Neutrophil (primary cell): ENCODE measurements around the gene ENOX1.

ENCODE experiments used
- H3K27ac ChIP-seq: fragments of 200-600 bp; sonication (generic); 2 replicates; pipeline ENCODE4 v1.5.1; 2016; ENCODE audit warnings: mild to moderate bottlenecking, moderate library complexity
- H3K27me3 ChIP-seq: fragments of 200-600 bp; sonication (generic); 2 replicates; pipeline ENCODE4 v1.6.0; 2016; ENCODE audit warnings: mild to moderate bottlenecking
- H3K36me3 ChIP-seq: fragments of 200-600 bp; sonication (generic); 2 replicates; pipeline ENCODE4 v1.5.1; 2017
- H3K4me1 ChIP-seq, 2 experiments: fragments of 200-600 bp in 1 of 2; sonication (generic) in 1 of 2; 1 replicate in 1 of 2; 2 replicates in 1 of 2; pipeline versions ENCODE4 v1.5.1 to v1.6.1; 2013 to 2016; ENCODE audit warnings: low read depth in 1 of 2, low read length in 1 of 2, mild to moderate bottlenecking in 1 of 2, moderate library complexity in 1 of 2; ENCODE audit not compliant: control insufficient read depth in 1 of 2, insufficient read depth in 1 of 2
- H3K4me3 ChIP-seq, 2 experiments: fragments of 200-600 bp in 1 of 2; sonication (generic) in 1 of 2; 1 replicate in 1 of 2; 2 replicates in 1 of 2; pipeline ENCODE4 v1.5.1; 2013 to 2016; ENCODE audit warnings: low read depth in 1 of 2, low read length in 1 of 2, mild to moderate bottlenecking in 1 of 2, moderate library complexity in 1 of 2
- H3K9me3 ChIP-seq: fragments of 200-600 bp; sonication (generic); 2 replicates; pipeline ENCODE4 v1.5.1; 2016
- TF ChIP-seq, protein P1 (sequence below): fragments of 200-600 bp; sonication (generic); IDR thresholded peaks from 2 replicates; pipeline ENCODE4 v1.5.1; 2016; ENCODE audit warnings: antibody characterized with exemption

ENOX1 gene

DNA sequence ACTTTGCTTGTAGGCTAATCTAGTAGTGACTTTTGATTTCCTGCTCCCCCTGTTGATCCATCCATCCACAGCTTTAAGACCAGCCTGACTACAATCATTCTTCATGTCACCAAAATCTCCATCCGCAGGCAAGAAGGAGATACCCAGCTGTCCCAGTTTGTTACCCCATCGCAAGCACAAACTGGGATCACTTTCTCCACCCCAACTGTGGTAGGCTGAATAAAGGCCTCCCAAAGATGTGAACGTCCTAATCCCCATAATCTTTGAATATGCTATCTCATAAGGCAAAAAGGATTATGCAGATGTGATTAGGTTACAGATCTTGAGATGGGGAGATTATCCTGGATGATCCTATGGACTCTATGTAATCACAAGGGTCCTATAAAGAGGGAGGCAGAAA, 202.0 kb downstream of the ENOX1 start:
- H3K36me3 ChIP-seq = no peaks in the 10 kb centered on the region
- no peaks in the 10 kb centered on the region for H3K4me1 ChIP-seq
- H3K9me3 ChIP-seq = no peaks in the 10 kb centered on the region
- H3K27me3 ChIP-seq = no peaks in the 10 kb centered on the region
- TF ChIP-seq, protein P1, sequence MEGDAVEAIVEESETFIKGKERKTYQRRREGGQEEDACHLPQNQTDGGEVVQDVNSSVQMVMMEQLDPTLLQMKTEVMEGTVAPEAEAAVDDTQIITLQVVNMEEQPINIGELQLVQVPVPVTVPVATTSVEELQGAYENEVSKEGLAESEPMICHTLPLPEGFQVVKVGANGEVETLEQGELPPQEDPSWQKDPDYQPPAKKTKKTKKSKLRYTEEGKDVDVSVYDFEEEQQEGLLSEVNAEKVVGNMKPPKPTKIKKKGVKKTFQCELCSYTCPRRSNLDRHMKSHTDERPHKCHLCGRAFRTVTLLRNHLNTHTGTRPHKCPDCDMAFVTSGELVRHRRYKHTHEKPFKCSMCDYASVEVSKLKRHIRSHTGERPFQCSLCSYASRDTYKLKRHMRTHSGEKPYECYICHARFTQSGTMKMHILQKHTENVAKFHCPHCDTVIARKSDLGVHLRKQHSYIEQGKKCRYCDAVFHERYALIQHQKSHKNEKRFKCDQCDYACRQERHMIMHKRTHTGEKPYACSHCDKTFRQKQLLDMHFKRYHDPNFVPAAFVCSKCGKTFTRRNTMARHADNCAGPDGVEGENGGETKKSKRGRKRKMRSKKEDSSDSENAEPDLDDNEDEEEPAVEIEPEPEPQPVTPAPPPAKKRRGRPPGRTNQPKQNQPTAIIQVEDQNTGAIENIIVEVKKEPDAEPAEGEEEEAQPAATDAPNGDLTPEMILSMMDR = no peak
- H3K4me3 ChIP-seq = no peak overlapping the region
- no peak overlapping the region for H3K27ac ChIP-seq

DNA sequence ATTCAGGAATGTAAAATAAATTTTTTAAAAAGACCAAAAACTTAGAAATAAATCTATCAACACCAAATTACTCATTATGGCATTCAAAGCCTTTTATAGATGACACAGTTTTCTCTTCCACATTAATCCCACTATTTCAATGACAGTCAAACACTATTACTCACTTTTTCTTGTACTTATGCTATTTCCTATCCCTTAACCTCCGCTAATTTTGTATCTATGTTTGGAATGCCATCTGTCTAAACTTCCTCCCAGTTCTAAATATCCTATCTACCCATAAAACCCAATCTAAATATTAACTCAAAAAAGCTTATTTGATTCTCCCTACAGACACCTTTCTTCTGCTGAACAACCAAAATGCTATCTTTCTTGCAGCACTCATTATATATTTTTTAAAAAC, 203.5 kb downstream of the ENOX1 start:
- TF ChIP-seq, protein P1 = no peak
- no peak overlapping the region for H3K4me3 ChIP-seq
- H3K27me3 ChIP-seq = no peaks in the 10 kb centered on the region
- no peak overlapping the region for H3K27ac ChIP-seq
- no peaks in the 10 kb centered on the region for H3K36me3 ChIP-seq
- H3K4me1 ChIP-seq = no peaks in the 10 kb centered on the region
- H3K9me3 ChIP-seq = no peaks in the 10 kb centered on the region

DNA sequence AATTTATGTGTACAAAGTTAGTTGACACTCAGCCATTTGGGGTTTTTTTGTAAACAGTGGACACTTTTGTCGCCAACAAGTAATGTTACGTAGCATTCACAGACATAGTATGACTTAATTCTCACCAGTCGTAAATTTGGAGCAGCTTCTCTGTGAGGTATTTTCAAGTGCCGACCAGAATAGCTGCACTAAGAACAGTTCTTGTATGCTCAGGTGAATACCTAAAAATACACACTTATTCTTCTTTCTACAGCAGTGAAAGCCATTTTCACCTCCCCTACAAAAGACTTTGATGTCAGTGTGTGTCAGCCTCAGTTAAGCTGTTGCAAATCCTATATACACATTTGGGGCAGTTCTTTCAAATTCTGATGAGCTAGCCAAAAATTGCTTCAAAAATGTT, 206.5 kb downstream of the ENOX1 start:
- TF ChIP-seq, protein P1 = no peak
- Histone ChIP-seq H3K27me3 (no peaks in the 10 kb centered on the region), H3K9me3 (no peaks in the 10 kb centered on the region), H3K4me1 (no peaks in the 10 kb centered on the region), H3K27ac (no peak overlapping the region), H3K4me3 (no peak overlapping the region), H3K36me3 (no peaks in the 10 kb centered on the region)

DNA sequence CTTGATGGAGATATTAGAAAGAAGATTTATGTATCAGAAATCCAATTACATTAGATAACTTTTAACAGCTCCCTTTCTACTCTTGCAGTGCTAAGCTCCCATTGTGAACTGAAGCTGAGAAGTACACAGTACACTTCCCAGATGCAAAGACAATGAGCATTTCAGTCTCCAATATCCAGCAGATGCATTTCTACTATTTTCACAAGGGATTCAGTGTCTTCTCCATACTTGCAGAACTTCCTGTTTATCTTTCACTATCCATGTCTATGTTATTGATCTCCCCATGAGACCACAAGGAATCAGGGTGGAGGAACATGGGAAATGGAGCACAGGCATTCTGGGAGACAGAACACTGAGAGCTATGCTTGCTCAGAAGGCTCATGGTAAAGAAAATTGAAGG, 207.5 kb downstream of the ENOX1 start:
- Histone ChIP-seq H3K27ac (no peak overlapping the region), H3K9me3 (no peaks in the 10 kb centered on the region), H3K27me3 (no peaks in the 10 kb centered on the region), H3K4me1 (no peaks in the 10 kb centered on the region), H3K36me3 (no peaks in the 10 kb centered on the region), H3K4me3 (no peak overlapping the region)
- TF ChIP-seq, protein P1 = no peak

DNA sequence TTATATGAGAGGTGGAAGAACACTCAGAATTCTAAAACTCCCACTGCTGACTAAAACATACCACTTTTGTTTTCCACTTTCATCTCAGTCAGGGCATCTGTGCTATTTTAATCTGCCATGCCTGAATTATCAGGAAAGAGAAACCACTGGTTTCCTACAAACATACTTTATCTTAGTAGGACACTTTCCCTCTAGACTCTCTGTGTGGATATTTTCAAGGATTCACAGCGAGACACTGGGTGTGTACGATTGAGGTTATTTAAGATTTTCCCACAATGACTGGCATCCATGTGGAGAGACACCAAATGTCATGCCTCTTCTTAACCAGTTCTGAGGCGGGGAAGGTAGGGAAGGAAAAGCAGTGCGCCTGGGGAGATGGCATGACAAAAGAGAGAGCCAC, 212.2 kb downstream of the ENOX1 start:
- Histone ChIP-seq H3K36me3 (no peaks in the 10 kb centered on the region), H3K4me3 (no peak overlapping the region), H3K27ac (no peak overlapping the region), H3K27me3 (no peaks in the 10 kb centered on the region), H3K4me1 (no peaks in the 10 kb centered on the region), H3K9me3 (no peaks in the 10 kb centered on the region)
- TF ChIP-seq, protein P1 = no peak
